HG03442 (cell line): Measurements from ENCODE around the gene LRIG3.
"Not testable (repeated sequence)": the region's sequence is repeated elsewhere in the genome, so short reads cannot be mapped to it uniquely, and the experiment has no call there.

ENCODE experiments used
- ATAC-seq: cut with Tn5 transposase; IDR thresholded peaks from one replicate; pipeline ENCODE4 v1.9.1; 2021; ENCODE audit warnings: mild to moderate bottlenecking, moderate library complexity; ENCODE audit not compliant: unreplicated experiment

The LRIG3 gene

DNA sequence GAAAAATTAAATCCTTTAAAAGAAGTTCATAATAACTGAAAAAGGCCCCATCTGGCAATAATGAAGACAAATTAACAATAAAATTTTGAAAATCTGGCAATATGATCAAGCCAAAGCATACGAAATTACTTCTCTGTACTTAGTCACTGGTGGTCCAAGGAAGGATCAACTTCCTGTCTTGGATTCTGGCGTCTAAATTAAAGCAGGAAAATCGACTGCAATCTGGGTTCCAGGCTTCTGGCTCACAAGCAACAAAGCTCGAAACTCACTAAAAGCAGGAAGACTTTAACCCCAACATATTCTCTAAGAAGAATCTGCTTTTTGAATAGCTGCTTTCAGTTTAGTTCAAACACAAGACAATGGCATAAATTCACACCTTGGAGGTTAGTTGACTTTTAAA lies 49.7 kb downstream of the LRIG3 start:
- no peak for ATAC-seq

DNA sequence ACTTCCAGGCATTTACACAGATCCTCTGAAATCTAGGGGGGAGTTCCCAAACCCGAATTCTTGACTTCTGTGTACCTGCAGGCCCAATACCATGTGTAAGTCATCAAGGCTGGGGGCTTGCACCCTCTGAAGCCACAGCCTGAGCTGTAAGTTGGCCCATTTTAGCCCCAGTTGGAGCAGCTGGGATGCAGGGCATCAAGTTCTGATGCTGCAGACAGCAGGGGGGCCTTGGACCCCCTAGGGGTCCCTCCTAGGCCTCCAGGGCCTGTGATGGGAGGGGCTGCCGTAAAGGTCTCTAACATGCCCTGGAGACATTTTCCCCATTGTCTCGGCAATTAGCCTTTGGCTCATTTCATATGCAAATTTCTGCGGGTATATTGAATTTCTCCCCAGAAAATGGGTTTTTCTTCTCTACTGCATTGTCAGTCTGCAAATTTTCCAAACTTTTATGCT lies 59.5 kb downstream of the LRIG3 start:
- ATAC-seq = no peak

GRCh38 chr12:58860056-58860787 lies 60.1 kb downstream of the LRIG3 start:
- ATAC-seq = no peak

GRCh38 chr12:58858030-58858429 lies 62.3 kb downstream of the LRIG3 start:
- no peak for ATAC-seq

DNA sequence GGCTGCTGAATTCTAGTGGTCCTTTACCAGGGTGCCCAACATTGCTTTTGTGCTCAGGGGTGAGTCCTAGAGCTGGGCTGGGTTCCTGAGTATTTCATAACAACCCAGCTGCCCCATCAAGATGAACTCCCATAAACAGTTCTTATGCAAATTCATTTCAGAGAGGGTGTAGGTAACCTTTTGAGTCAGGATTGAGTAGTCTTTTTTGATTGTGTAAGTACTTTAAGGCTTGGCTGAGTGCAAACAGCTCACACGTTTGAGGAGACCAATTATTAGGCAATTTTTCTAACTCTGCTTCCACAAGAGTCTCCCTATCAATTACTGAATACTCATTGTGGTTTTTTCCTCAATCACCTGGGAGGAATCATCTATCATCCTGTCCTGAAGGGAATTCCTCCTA lies 63.1 kb downstream of the LRIG3 start:
- ATAC-seq = not testable (repeated sequence)

GRCh38 chr12:58855630-58856029 lies 64.7 kb downstream of the LRIG3 start:
- not testable (repeated sequence) for ATAC-seq

- no peak for ATAC-seq
These were observed 69.5 kb downstream of the LRIG3 start for GRCh38 chr12:58850826-58851225.

DNA sequence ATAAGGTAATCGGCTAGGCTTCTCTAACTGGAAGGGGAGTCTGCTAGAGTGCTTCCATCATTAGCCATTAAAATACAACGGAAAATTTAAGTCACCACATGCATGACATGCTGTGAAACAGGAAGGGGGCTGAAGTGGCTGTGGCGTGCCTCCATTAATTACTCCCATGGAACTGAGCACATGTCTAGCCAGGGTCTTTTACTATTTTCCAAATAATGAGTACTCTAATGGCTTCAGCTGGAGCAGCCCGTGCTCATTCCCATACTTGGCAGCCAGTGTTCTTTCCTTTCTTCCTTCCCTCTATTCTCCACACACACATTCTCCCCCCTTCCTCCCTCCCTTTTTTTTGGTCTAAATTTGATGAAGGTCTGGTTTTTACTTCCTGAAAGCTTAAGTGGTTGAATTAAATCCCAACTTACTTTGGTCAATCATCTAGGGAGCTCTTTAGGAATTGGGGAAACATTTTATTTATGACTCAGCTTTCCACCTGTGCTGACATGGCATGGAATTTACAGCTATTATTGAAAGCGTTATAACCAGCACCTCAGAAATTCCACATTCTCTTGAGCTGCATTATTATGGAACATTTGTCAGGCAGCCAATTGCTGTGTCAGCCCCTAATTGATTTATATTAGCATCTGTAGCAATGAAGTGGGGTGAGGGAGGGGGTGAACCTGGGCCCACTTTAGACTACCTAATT lies 72.3 kb downstream of the LRIG3 start:
- ATAC-seq = no peak

DNA sequence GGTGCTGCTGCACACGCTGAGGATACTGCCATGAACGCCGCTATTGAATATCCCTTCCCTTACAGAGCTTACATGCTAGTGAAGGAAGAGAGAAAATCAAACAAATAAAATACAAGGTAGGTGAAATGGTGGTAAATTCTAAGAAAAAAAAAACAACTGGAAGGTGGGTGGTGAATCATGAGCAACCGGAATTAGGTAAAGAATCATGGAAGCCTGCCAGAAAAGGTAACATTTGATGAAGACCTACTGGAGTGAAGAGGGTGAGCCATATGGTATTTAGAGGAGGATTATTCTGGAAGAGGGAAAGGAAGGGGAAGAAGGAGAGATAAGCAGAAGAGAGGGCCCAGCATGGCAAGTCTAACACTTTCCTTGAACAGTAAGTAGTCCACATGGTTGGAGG lies 76.1 kb downstream of the LRIG3 start:
- no peak for ATAC-seq

DNA sequence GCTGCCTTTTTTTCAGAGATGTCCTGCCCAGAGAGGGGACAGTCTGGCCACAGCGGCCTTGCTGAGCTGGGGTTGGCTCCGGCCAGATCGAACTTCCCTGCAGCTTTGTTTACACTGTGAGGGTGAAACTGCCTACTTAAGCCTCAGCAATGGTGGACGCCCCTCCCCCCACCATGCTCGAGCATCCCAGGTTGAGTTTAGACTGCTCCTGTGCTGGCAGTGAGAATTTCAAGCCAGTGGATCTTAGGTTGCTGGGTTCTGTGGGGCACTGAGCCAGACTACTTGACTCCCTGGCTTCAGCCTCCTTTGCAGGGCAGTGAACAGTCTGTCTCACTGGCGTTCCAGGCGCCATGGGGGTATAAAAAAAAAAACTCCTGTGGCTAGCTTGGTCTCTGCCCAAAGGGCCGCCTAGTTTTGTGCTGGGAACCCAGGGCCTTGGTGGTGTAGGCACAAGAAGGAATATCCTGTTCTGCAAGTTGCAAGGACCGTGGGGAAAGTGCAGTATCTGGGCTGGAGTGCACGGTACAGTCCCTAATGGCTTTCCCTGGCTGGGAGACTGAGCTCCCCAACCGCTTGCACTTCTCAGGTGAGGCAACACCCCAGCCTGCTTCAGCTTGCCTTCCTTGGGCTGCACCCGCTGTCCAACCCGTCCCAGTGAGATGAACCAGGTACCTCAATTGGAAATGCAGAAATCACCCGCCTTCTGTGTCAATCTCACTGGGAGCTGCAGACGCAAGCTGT lies 79.1 kb downstream of the LRIG3 start:
- ATAC-seq = no peak

DNA sequence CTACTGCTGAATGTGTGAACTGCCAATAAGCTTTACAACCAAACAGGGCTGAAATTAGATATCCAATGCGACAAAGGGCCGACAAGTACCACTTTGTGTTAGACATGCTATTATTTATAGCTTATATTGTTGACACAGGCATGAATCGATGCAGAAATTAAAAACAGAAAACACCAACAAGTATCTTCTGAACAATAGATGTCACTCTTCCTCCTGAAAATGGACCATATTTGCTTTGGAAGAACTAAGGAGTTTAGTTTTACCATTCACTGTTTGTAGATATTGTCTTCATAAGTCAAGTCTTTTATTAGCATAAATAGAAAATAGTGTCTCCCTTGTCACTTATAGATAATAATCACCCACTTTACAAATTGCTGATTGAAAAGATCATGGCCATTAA lies 86.5 kb downstream of the LRIG3 start:
- no peak for ATAC-seq

DNA sequence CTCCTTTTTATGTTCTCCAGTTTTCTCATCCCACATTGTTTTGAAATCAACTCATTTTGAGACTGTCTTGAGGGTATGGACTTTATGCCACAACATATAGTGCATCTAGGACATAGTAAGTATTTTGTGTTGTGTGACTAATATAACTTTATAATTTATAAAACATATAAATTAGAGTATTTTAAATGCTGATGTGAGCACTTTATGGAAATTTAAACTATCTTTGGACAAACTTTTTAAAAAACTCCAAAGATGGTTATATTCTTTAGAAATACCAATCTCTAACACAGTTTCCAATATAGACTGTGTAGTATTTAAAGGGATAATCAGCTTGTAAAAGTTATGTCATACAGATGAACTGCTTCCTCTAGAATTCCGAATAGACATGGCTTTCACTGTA lies 87.4 kb downstream of the LRIG3 start:
- ATAC-seq = no peak
